Colonic mucosa (tissue), 4 donors: ENCODE measurements around the gene MRPS2. TPM values are rescaled to one million over a fixed set of nuclear protein-coding genes. Genes with fewer than 3 reads are reported as not detected.
"Not testable (repeated sequence)": the region's sequence is repeated elsewhere in the genome, so short reads cannot be mapped to it uniquely, and the experiment has no call there.

Source experiments
- DNase-seq: peaks from one replicate; pipeline ENCODE4 v3.0.0-alpha.2; 2020
- H3K27ac ChIP-seq: fragments of 200-600 bp; one replicate; pipeline ENCODE4 v1.8.0; 2021
- H3K27me3 ChIP-seq: fragments of 200-600 bp; one replicate; pipeline ENCODE4 v1.8.0; 2021
- H3K36me3 ChIP-seq: fragments of 200-600 bp; one replicate; pipeline ENCODE4 v1.8.0; 2021
- H3K4me1 ChIP-seq: fragments of 200-600 bp; one replicate; pipeline ENCODE4 v1.8.0; 2021; ENCODE audit warnings: mild to moderate bottlenecking
- H3K4me3 ChIP-seq: fragments of 200-600 bp; one replicate; pipeline ENCODE4 v1.8.0; 2021
- H3K9ac ChIP-seq, 2 donors: one replicate each; pipeline ENCODE4 v1.7.0; 2013; ENCODE audit warnings: control low read depth in 2 of 2, low read depth in 2 of 2, low read length in 2 of 2
- H3K9me3 ChIP-seq: fragments of 200-600 bp; one replicate; pipeline ENCODE4 v1.8.0; 2021
- CTCF ChIP-seq: fragments of 200-600 bp; IDR thresholded peaks from one replicate; pipeline ENCODE4 v1.8.0; 2022; ENCODE audit warnings: antibody characterized with exemption, mild to moderate bottlenecking
- intact Hi-C: fragments of 100-400 bp; cut with DNase I; formaldehyde crosslinking; loops from one replicate; pipeline ENCODE4 v1.14.1; 2022
- total RNA-seq, 2 donors: library from RNA; stranded (reverse); fragmentation: NEBNext Ultra II Directional in 1 of 2; extraction: Animal tissue kit (Norgen Biotek cat#: 25700) in 1 of 2; gene quantifications; one replicate each; pipeline ENCODE4 v1.2.1, GENCODE V29; 2021
- donor health status: healthy.
- donor health status: DM: no; HTN: no; CAD: no.
- donor health status: DM: no; HTN: no; CAD: no.

Gene MRPS2
- total RNA-seq, 2 donors from 2014 or later: 35.9 to 61.1 TPM

GRCh38 chr9:135524130-135524861, 23.8 kb downstream of the MRPS2 start:
- no peak for TF ChIP-seq CTCF
- Histone ChIP-seq H3K9me3 (no peaks in the 10 kb centered on the region), H3K27ac (no peak overlapping the region), H3K4me1 (no peaks in the 10 kb centered on the region), H3K36me3 (no peaks in the 10 kb centered on the region), H3K4me3 (no peak overlapping the region), H3K27me3 (no peaks in the 10 kb centered on the region), H3K9ac (no peak overlapping the region)
- no peak for DNase-seq
- intact Hi-C loops: no loop called here

GRCh38 chr9:135525241-135526088, 25.0 kb downstream of the MRPS2 start:
- Histone ChIP-seq H3K27ac (no peak overlapping the region), H3K9me3 (no peaks in the 10 kb centered on the region), H3K36me3 (no peaks in the 10 kb centered on the region), H3K27me3 (no peaks in the 10 kb centered on the region), H3K4me3 (no peak overlapping the region), H3K9ac (no peak overlapping the region), H3K4me1 (no peaks in the 10 kb centered on the region)
- no peak for DNase-seq
- no peak for TF ChIP-seq CTCF
- intact Hi-C loops: no loop called here

GRCh38 chr9:135526089-135526729, 25.7 kb downstream of the MRPS2 start:
- H3K27ac ChIP-seq: no peak overlapping the region
- H3K27me3 ChIP-seq: no peaks in the 10 kb centered on the region
- H3K9ac ChIP-seq: no peak overlapping the region
- intact Hi-C loops: no loop called here
- H3K36me3 ChIP-seq: no peaks in the 10 kb centered on the region
- no peak overlapping the region for H3K4me3 ChIP-seq
- DNase-seq: no peak
- no peaks in the 10 kb centered on the region for H3K9me3 ChIP-seq
- no peaks in the 10 kb centered on the region for H3K4me1 ChIP-seq
- no peak for TF ChIP-seq CTCF

- intact Hi-C loops: no loop called here
- H3K36me3 ChIP-seq: no peaks in the 10 kb centered on the region
- no peak overlapping the region for H3K27ac ChIP-seq
- H3K4me1 ChIP-seq: no peaks in the 10 kb centered on the region
- H3K27me3 ChIP-seq: no peaks in the 10 kb centered on the region
- TF ChIP-seq CTCF: no peak
- no peak overlapping the region for H3K9ac ChIP-seq
- H3K4me3 ChIP-seq: no peak overlapping the region
- DNase-seq: no peak
- H3K9me3 ChIP-seq: no peaks in the 10 kb centered on the region
These were observed 26.5 kb downstream of the MRPS2 start for GRCh38 chr9:135526730-135527571.

- H3K27ac ChIP-seq, H3K4me3 ChIP-seq, H3K36me3 ChIP-seq, intact Hi-C loops, DNase-seq, H3K4me1 ChIP-seq, H3K9ac ChIP-seq, H3K27me3 ChIP-seq, H3K9me3 ChIP-seq: not testable (repeated sequence)
These were observed 28.5 kb downstream of the MRPS2 start for GRCh38 chr9:135528842-135529435.
